AG09319 (cell line): ENCODE data around the gene TM4SF4.

Source experiments
- DNase-seq: peaks from one replicate; pipeline ENCODE4 v3.0.0-alpha.2; 2010; ENCODE audit warnings: low read depth; ENCODE audit errors: extremely low read depth
- CTCF ChIP-seq: IDR thresholded peaks from 2 replicates; pipeline ENCODE4 v1.5.1; 2011; ENCODE audit warnings: low read depth, mild to moderate bottlenecking, inconsistent platforms, low read length, moderate library complexity

TM4SF4 gene

GRCh38 chr3:149542375-149543312 lies 68.1 kb downstream of the TM4SF4 start:
- DNase-seq: no peak
- TF ChIP-seq CTCF: no peak

- no peak for DNase-seq
- no peak for TF ChIP-seq CTCF
Observed at GRCh38 chr3:149545049-149545448, 70.6 kb downstream of the TM4SF4 start.

- TF ChIP-seq CTCF: no peak
- peak; percentile 32 for DNase-seq
Observed at GRCh38 chr3:149547413-149547812, 72.9 kb downstream of the TM4SF4 start.

- peak; percentile 38 for DNase-seq
- no peak for TF ChIP-seq CTCF
Observed at GRCh38 chr3:149547954-149548668, 73.6 kb downstream of the TM4SF4 start.

- no peak for TF ChIP-seq CTCF
- no peak for DNase-seq
Observed at GRCh38 chr3:149548669-149549065, 74.2 kb downstream of the TM4SF4 start.

GRCh38 chr3:149551500-149551899 lies 77.0 kb downstream of the TM4SF4 start:
- DNase-seq: no peak
- no peak for TF ChIP-seq CTCF

- no peak for TF ChIP-seq CTCF
- DNase-seq: no peak
Observed at GRCh38 chr3:149552700-149553099, 78.2 kb downstream of the TM4SF4 start.
